MCF 10A (cell line): ENCODE measurements around the gene DOK6. TPM values are rescaled to one million over a fixed set of nuclear protein-coding genes. Genes with fewer than 3 reads are reported as not detected.
"Not testable (repeated sequence)": the region's sequence is repeated elsewhere in the genome, so short reads cannot be mapped to it uniquely, and the experiment has no call there.

Experiments
- Bru-seq: library from RNA; stranded (reverse); fragments of 400-500 nt; gene quantifications from one replicate; lab custom pipeline; 2021; lab: Mats Ljungman, UMichigan
- BruChase-seq, 2 experiments: library from RNA; stranded (reverse); fragments of 400-500 nt; gene quantifications; one replicate each; lab custom pipeline; 2021; lab: Mats Ljungman, UMichigan
- BruUV-seq: library from RNA; stranded (reverse); fragments of 400-500 nt; replicated peaks from 2 replicates; lab custom pipeline; 2021; lab: Mats Ljungman, UMichigan
- CTCF ChIA-PET: fragments of 300-600 bp; sonication (Branson Sonifier 250); formaldehyde crosslinking; extraction: SDS; loops from one replicate; lab custom pipeline; 2021; ENCODE audit warnings: antibody characterized with exemption, inconsistent platforms; lab: Yijun Ruan, JAX
- POLR2A ChIA-PET: fragments of 300-600, 350-650 bp; sonication (Branson Sonifier 250); formaldehyde crosslinking; extraction: SDS; loops from one replicate; lab custom pipeline; 2020; ENCODE audit warnings: antibody characterized with exemption, inconsistent platforms; lab: Yijun Ruan, JAX
- DNase-seq: peaks from one replicate; pipeline ENCODE4 v3.0.0-alpha.2; 2018; ENCODE audit not compliant: unreplicated experiment
- H3K27ac Mint-ChIP-seq: one replicate; pipeline ENCODE4 v1.8.0; 2022; ENCODE audit warnings: mild to moderate bottlenecking, low read depth, mixed read lengths; ENCODE audit not compliant: unreplicated experiment
- H3K27me3 Mint-ChIP-seq: one replicate; pipeline ENCODE4 v1.8.0; 2022; ENCODE audit warnings: mixed read lengths; ENCODE audit not compliant: insufficient read depth, unreplicated experiment
- H3K36me3 Mint-ChIP-seq: one replicate; pipeline ENCODE4 v1.8.0; 2022; ENCODE audit warnings: mild to moderate bottlenecking, moderate library complexity, mixed read lengths; ENCODE audit not compliant: insufficient read depth, unreplicated experiment
- H3K4me1 Mint-ChIP-seq: one replicate; pipeline ENCODE4 v1.8.0; 2022; ENCODE audit warnings: mixed read lengths; ENCODE audit not compliant: insufficient read depth, unreplicated experiment
- H3K4me3 Mint-ChIP-seq: one replicate; pipeline ENCODE4 v1.8.0; 2022; ENCODE audit warnings: mild to moderate bottlenecking, moderate library complexity, mixed read lengths; ENCODE audit not compliant: unreplicated experiment
- H3K9me3 Mint-ChIP-seq: one replicate; pipeline ENCODE4 v1.8.0; 2022; ENCODE audit warnings: mixed read lengths; ENCODE audit not compliant: unreplicated experiment
- CTCF ChIP-seq: fragments of 200-600 bp; IDR thresholded peaks from one replicate; pipeline ENCODE4 v1.8.0; 2022; ENCODE audit warnings: antibody characterized with exemption, mild to moderate bottlenecking; ENCODE audit not compliant: unreplicated experiment
- intact Hi-C: fragments of 100-400 bp; cut with micrococcal nuclease; formaldehyde crosslinking; loops from 2 replicates; pipeline ENCODE4 v1.14.1; 2022
- long read RNA-seq: library from polyadenylated mRNA; stranded (forward); transcript quantifications from one replicate; pipeline ENCODE4 v2.0.0, GENCODE V29; 2022
- total RNA-seq: library from RNA; stranded (reverse); gene quantifications from 2 replicates; pipeline ENCODE4 v1.2.3, GENCODE V29; 2022

Gene DOK6
- total RNA-seq (not detected in 2 replicates), Bru-seq, nascent RNA (percentile 1 among the genes with signal in this experiment), BruChase-seq, experiment 1, labeled RNA remaining after a 6-hour chase (percentile 1 among the genes with signal in this experiment), BruChase-seq, experiment 2, labeled RNA remaining after a 2-hour chase (percentile 3 among the genes with signal in this experiment)
- long read RNA-seq: 0 reads

- no peak for DNase-seq
- Mint-ChIP-seq H3K4me3 (peak within 1 kb of the TSS; percentile 23), H3K36me3 (peaks cover 6% of the 10 kb centered on the region), H3K27ac (no peak within 1 kb of the TSS), H3K9me3 (no peaks in the 10 kb centered on the region), H3K4me1 (no peaks in the 10 kb centered on the region), H3K27me3 (peaks cover 52% of the 10 kb centered on the region)
- ChIA-PET CTCF (no interaction called here), POLR2A (no interaction called here)
- intact Hi-C loops: no loop called here
- no peak for TF ChIP-seq CTCF
- no TSS peak for BruUV-seq
These were observed at the start of gene DOK6 for GRCh38 chr18:69400253-69400975. TSS of gene DOK6 (plus strand) at chr18:69400888.

GRCh38 chr18:69353023-69353422, 47.7 kb upstream of the DOK6 start:
- ChIA-PET CTCF (interaction anchor here (0.7 kb wide), 1 partner anchor 592 kb away, joined by 3 read pairs; no protein-coding TSS in a partner anchor), POLR2A (no interaction called here)
- Mint-ChIP-seq H3K27me3 (peaks cover 9% of the 10 kb centered on the region), H3K27ac (no peak overlapping the region), H3K36me3 (peaks cover 9% of the 10 kb centered on the region), H3K4me3 (no peak overlapping the region), H3K9me3 (no peaks in the 10 kb centered on the region), H3K4me1 (no peaks in the 10 kb centered on the region)
- BruUV-seq: no TSS peak
- no peak for DNase-seq
- intact Hi-C loops: no loop called here
- no peak for TF ChIP-seq CTCF

GRCh38 chr18:69357590-69357989, 43.1 kb upstream of the DOK6 start:
- BruUV-seq: no TSS peak
- no peak for DNase-seq
- no peak for TF ChIP-seq CTCF
- Mint-ChIP-seq H3K4me1 (no peaks in the 10 kb centered on the region), H3K27me3 (no peaks in the 10 kb centered on the region), H3K27ac (no peak overlapping the region), H3K9me3 (peaks cover 12% of the 10 kb centered on the region), H3K36me3 (peaks cover 9% of the 10 kb centered on the region), H3K4me3 (no peak overlapping the region)
- intact Hi-C loops: no loop called here
- POLR2A ChIA-PET: interaction anchor here (0.6 kb wide), 1 partner anchor 152 kb away, joined by 3 read pairs; no protein-coding TSS in a partner anchor
- CTCF ChIA-PET: no interaction called here

GRCh38 chr18:69358212-69358895, 42.3 kb upstream of the DOK6 start:
- no peak for TF ChIP-seq CTCF
- intact Hi-C loops: no loop called here
- Mint-ChIP-seq H3K4me1 (no peaks in the 10 kb centered on the region), H3K9me3 (peaks cover 12% of the 10 kb centered on the region), H3K27me3 (no peaks in the 10 kb centered on the region), H3K4me3 (no peak overlapping the region), H3K36me3 (peaks cover 9% of the 10 kb centered on the region), H3K27ac (no peak overlapping the region)
- DNase-seq: no peak
- ChIA-PET CTCF (interaction anchor here (0.6 to 1.1 kb wide), 3 partner anchors 15 to 1408 kb away, joined by 3 read pairs; no protein-coding TSS in a partner anchor), POLR2A (interaction anchor here (0.6 kb wide), 1 partner anchor 151 kb away, joined by 3 read pairs; no protein-coding TSS in a partner anchor)
- BruUV-seq: no TSS peak

GRCh38 chr18:69359768-69360167, 40.9 kb upstream of the DOK6 start:
- CTCF ChIA-PET, H3K27ac Mint-ChIP-seq, H3K4me1 Mint-ChIP-seq, H3K27me3 Mint-ChIP-seq, H3K36me3 Mint-ChIP-seq, intact Hi-C loops, DNase-seq, BruUV-seq, H3K4me3 Mint-ChIP-seq, POLR2A ChIA-PET: not testable (repeated sequence)
- peaks cover 12% of the 10 kb centered on the region for H3K9me3 Mint-ChIP-seq
